ENCODE data around the gene HSPB7.
"Not testable (repeated sequence)": the region's sequence is repeated elsewhere in the genome, so short reads cannot be mapped to it uniquely, and the experiment has no call there.

Gene HSPB7

GRCh38 chr1:16041200-16041599 lies 23.4 kb upstream of the HSPB7 start:
- DNase-seq (ENCODE audit: low read depth, low spot score): no peak
- Histone ChIP-seq H3K27me3 (ENCODE audit: insufficient read depth, insufficient read length) (no peaks in the 10 kb centered on the region), H3K9ac (ENCODE audit: insufficient read length, low read depth) (no peak overlapping the region), H3K9me3 (ENCODE audit: insufficient read depth, low read length) (no peaks in the 10 kb centered on the region), H3K36me3 (ENCODE audit: insufficient read depth, insufficient read length, low read length) (no peaks in the 10 kb centered on the region), H3K4me3 (ENCODE audit: insufficient read length, low read depth) (no peak overlapping the region), H3K4me1 (ENCODE audit: insufficient read depth, insufficient read length) (no peaks in the 10 kb centered on the region)
- TF ChIP-seq ZNF274 (IDR thresholded peaks at IDR 0.05; ENCODE audit: low read depth, low read length) (no peak), YY1 (IDR thresholded peaks at IDR 0.05; ENCODE audit: insufficient read depth, insufficient read length) (no peak), SUZ12 (IDR thresholded peaks at IDR 0.05; ENCODE audit: extremely low read depth, insufficient read depth, insufficient read length) (no peak)

DNA sequence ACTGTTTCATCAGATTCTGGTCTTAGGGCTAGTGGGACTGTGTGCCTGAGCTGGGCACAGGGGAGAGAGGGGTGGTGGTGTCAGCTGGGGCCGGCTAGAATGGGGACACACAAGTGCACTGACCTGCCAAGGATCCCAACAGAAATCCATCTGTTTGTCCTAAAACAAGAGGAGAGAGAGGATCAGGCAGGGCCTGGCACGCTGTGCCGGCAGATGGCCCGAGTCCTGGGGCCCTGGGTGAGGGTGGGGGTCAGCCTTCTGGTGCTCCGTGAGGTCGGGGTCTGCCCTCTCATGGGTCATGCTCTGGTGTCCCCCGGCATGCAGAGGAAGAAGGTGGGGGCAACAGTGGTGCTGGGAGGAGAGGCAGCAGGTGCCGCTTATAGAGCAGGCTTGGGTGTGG lies 22.0 kb upstream of the HSPB7 start:
- not testable (repeated sequence) for H3K4me3 ChIP-seq (ENCODE audit: insufficient read length, low read depth); H3K36me3 ChIP-seq (ENCODE audit: insufficient read depth, insufficient read length, low read length); H3K4me1 ChIP-seq (ENCODE audit: insufficient read depth, insufficient read length); H3K27me3 ChIP-seq (ENCODE audit: insufficient read depth, insufficient read length); DNase-seq (ENCODE audit: low read depth, low spot score); H3K9ac ChIP-seq (ENCODE audit: insufficient read length, low read depth); H3K9me3 ChIP-seq (ENCODE audit: insufficient read depth, low read length)

DNA sequence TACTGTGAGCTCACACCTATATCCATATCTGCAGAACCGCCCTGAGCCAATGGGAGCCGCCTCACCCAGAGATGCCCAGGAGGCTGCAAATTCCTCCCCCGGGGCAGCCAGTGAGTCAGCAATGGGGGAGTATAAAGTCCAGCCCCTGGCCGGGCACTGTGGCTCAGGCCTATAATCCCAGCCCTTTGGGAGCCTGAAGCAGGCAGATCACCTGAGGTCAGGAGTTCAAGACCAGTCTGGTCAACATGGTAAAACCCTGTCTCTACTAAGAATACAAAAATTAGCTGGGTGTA lies 20.7 kb upstream of the HSPB7 start:
- Histone ChIP-seq H3K9me3 (ENCODE audit: insufficient read depth, low read length) (no peaks in the 10 kb centered on the region), H3K4me1 (ENCODE audit: insufficient read depth, insufficient read length) (no peaks in the 10 kb centered on the region), H3K9ac (ENCODE audit: insufficient read length, low read depth) (no peak overlapping the region), H3K36me3 (ENCODE audit: insufficient read depth, insufficient read length, low read length) (no peaks in the 10 kb centered on the region), H3K4me3 (ENCODE audit: insufficient read length, low read depth) (no peak overlapping the region), H3K27me3 (ENCODE audit: insufficient read depth, insufficient read length) (no peaks in the 10 kb centered on the region)
- DNase-seq (ENCODE audit: low read depth, low spot score): no peak
- TF ChIP-seq YY1 (IDR thresholded peaks at IDR 0.05; ENCODE audit: insufficient read depth, insufficient read length) (no peak), ZNF274 (IDR thresholded peaks at IDR 0.05; ENCODE audit: low read depth, low read length) (no peak), SUZ12 (IDR thresholded peaks at IDR 0.05; ENCODE audit: extremely low read depth, insufficient read depth, insufficient read length) (no peak)

GRCh38 chr1:16036461-16036860 lies 18.6 kb upstream of the HSPB7 start:
- H3K36me3 ChIP-seq (ENCODE audit: insufficient read depth, insufficient read length, low read length); DNase-seq (ENCODE audit: low read depth, low spot score); H3K27me3 ChIP-seq (ENCODE audit: insufficient read depth, insufficient read length); H3K4me1 ChIP-seq (ENCODE audit: insufficient read depth, insufficient read length); H3K9ac ChIP-seq (ENCODE audit: insufficient read length, low read depth); H3K4me3 ChIP-seq (ENCODE audit: insufficient read length, low read depth); H3K9me3 ChIP-seq (ENCODE audit: insufficient read depth, low read length): not testable (repeated sequence)

DNA sequence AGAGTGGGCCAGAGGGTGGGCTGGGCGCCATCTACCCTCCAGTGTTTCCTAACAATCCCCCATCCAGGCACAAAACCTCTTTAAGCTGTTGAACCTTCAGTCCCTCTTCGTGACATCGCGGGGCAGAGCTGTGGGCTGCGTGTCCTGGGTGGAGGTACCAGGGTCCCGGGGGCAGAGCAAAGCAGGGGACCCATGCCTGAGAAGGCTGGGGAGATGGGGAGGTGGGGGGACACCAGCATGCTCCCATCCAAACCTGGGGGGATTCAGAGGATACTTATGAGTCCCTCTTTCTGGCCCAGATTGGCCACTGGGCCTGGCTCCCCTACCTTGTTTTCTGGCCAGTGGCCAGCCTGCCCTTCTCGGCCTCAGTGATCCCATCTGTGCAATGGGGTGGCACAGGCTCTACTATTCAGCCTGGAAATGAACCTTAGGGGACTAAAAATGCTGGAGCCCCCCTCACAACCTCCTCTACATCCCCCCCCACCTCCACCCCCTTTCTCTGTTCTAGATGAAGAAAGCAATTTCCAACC lies 15.3 kb upstream of the HSPB7 start:
- DNase-seq (ENCODE audit: low read depth, low spot score): not testable (repeated sequence)

GRCh38 chr1:16032388-16033102 lies 14.7 kb upstream of the HSPB7 start:
- no peak overlapping the region for H3K9ac ChIP-seq (ENCODE audit: insufficient read length, low read depth)
- no peaks in the 10 kb centered on the region for H3K27me3 ChIP-seq (ENCODE audit: insufficient read depth, insufficient read length)
- no peak overlapping the region for H3K4me3 ChIP-seq (ENCODE audit: insufficient read length, low read depth)
- H3K4me1 ChIP-seq (ENCODE audit: insufficient read depth, insufficient read length): peaks cover 2% of the 10 kb centered on the region
- TF ChIP-seq ZNF274 (IDR thresholded peaks at IDR 0.05; ENCODE audit: low read depth, low read length) (no peak), YY1 (IDR thresholded peaks at IDR 0.05; ENCODE audit: insufficient read depth, insufficient read length) (no peak), SUZ12 (IDR thresholded peaks at IDR 0.05; ENCODE audit: extremely low read depth, insufficient read depth, insufficient read length) (no peak)
- peak; percentile 71 for DNase-seq (ENCODE audit: low read depth, low spot score)
- H3K36me3 ChIP-seq (ENCODE audit: insufficient read depth, insufficient read length, low read length): no peaks in the 10 kb centered on the region
- H3K9me3 ChIP-seq (ENCODE audit: insufficient read depth, low read length): no peaks in the 10 kb centered on the region

More for the DNA sequence above, 15.3 kb upstream of the HSPB7 start:
- not testable (repeated sequence) for H3K4me1 ChIP-seq (ENCODE audit: insufficient read depth, insufficient read length); H3K9ac ChIP-seq (ENCODE audit: insufficient read length, low read depth); H3K9me3 ChIP-seq (ENCODE audit: insufficient read depth, low read length); H3K27me3 ChIP-seq (ENCODE audit: insufficient read depth, insufficient read length); H3K36me3 ChIP-seq (ENCODE audit: insufficient read depth, insufficient read length, low read length); H3K4me3 ChIP-seq (ENCODE audit: insufficient read length, low read depth)

DNA sequence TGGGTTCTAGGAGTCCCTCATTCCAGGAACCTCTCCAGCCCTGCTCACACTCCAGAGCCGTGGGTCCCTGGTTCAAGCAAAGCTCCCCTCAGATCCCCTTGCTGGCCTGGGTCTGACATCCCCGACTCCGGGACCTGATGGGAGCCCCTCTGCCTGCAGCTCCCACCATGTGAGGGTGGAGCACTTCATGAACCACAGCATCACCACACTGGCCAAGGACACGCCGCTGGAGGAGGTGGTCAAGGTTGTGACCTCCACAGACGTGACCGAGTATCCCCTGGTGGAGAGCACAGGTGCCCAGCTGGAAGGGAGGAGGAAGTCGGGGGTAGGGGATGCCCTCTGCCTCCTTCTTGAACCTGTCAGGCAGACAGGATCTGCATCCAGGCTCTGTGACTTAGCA lies 13.7 kb upstream of the HSPB7 start:
- Histone ChIP-seq H3K4me1 (ENCODE audit: insufficient read depth, insufficient read length) (peaks cover 2% of the 10 kb centered on the region), H3K9ac (ENCODE audit: insufficient read length, low read depth) (no peak overlapping the region), H3K27me3 (ENCODE audit: insufficient read depth, insufficient read length) (no peaks in the 10 kb centered on the region), H3K36me3 (ENCODE audit: insufficient read depth, insufficient read length, low read length) (no peaks in the 10 kb centered on the region), H3K9me3 (ENCODE audit: insufficient read depth, low read length) (no peaks in the 10 kb centered on the region), H3K4me3 (ENCODE audit: insufficient read length, low read depth) (no peak overlapping the region)
- DNase-seq (ENCODE audit: low read depth, low spot score): no peak
- TF ChIP-seq ZNF274 (IDR thresholded peaks at IDR 0.05; ENCODE audit: low read depth, low read length) (no peak), SUZ12 (IDR thresholded peaks at IDR 0.05; ENCODE audit: extremely low read depth, insufficient read depth, insufficient read length) (no peak), YY1 (IDR thresholded peaks at IDR 0.05; ENCODE audit: insufficient read depth, insufficient read length) (no peak)

DNA sequence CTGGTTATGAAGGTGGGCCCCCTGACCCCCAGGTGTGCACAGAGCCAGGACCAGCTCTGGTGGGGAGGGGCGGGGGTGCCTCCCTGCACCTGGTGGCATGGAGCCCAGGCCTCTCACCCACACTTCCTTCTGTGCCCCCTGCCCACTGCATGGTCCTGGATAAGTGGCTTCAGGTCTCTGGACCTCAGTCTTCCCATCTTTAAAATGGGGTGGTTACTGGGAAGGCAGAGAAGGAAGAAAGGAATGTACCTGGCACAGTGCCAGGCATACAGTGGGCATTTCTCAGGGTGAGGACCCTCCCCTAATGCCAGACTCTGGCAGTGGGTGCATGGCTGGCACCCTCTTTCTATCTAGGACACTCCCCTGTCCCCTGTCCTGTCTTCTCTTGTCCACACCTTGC lies 11.4 kb upstream of the HSPB7 start:
- H3K9me3 ChIP-seq (ENCODE audit: insufficient read depth, low read length): no peaks in the 10 kb centered on the region
- peaks cover 2% of the 10 kb centered on the region for H3K4me1 ChIP-seq (ENCODE audit: insufficient read depth, insufficient read length)
- no peak for TF ChIP-seq SUZ12 (IDR thresholded peaks at IDR 0.05; ENCODE audit: extremely low read depth, insufficient read depth, insufficient read length)
- no peak for TF ChIP-seq ZNF274 (IDR thresholded peaks at IDR 0.05; ENCODE audit: low read depth, low read length)
- TF ChIP-seq YY1 (IDR thresholded peaks at IDR 0.05; ENCODE audit: insufficient read depth, insufficient read length): no peak
- no peak for DNase-seq (ENCODE audit: low read depth, low spot score)
- H3K27me3 ChIP-seq (ENCODE audit: insufficient read depth, insufficient read length): no peaks in the 10 kb centered on the region
- H3K36me3 ChIP-seq (ENCODE audit: insufficient read depth, insufficient read length, low read length): no peaks in the 10 kb centered on the region
- no peak overlapping the region for H3K4me3 ChIP-seq (ENCODE audit: insufficient read length, low read depth)
- no peak overlapping the region for H3K9ac ChIP-seq (ENCODE audit: insufficient read length, low read depth)

- not testable (repeated sequence) for H3K36me3 ChIP-seq (ENCODE audit: insufficient read depth, insufficient read length, low read length); H3K9me3 ChIP-seq (ENCODE audit: insufficient read depth, low read length); DNase-seq (ENCODE audit: low read depth, low spot score); H3K4me3 ChIP-seq (ENCODE audit: insufficient read length, low read depth); H3K9ac ChIP-seq (ENCODE audit: insufficient read length, low read depth); H3K4me1 ChIP-seq (ENCODE audit: insufficient read depth, insufficient read length); H3K27me3 ChIP-seq (ENCODE audit: insufficient read depth, insufficient read length)
Observed at GRCh38 chr1:16029003-16029268, 11.1 kb upstream of the HSPB7 start.
